ENCODE results near the gene VARS2.

DNA sequence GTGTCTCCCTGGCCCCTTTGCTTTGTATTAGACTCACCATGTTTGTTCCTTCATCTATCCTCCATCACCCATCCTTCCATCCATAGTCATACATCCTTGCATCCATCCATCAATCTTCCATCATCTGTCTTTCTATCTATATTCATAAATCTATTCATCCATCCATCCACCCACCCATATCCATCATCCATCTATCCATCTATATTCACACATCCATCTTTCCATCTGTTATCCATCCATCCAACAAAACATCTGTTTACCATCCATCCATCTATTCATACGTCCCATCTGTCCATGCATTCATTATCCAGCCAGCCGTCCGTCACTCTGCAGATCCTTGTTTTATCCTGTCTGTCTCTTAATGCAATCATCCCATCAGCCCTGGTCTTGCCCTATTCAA is 19.1 kb upstream of the VARS2 start:
- TF ChIP-seq, protein P1, sequence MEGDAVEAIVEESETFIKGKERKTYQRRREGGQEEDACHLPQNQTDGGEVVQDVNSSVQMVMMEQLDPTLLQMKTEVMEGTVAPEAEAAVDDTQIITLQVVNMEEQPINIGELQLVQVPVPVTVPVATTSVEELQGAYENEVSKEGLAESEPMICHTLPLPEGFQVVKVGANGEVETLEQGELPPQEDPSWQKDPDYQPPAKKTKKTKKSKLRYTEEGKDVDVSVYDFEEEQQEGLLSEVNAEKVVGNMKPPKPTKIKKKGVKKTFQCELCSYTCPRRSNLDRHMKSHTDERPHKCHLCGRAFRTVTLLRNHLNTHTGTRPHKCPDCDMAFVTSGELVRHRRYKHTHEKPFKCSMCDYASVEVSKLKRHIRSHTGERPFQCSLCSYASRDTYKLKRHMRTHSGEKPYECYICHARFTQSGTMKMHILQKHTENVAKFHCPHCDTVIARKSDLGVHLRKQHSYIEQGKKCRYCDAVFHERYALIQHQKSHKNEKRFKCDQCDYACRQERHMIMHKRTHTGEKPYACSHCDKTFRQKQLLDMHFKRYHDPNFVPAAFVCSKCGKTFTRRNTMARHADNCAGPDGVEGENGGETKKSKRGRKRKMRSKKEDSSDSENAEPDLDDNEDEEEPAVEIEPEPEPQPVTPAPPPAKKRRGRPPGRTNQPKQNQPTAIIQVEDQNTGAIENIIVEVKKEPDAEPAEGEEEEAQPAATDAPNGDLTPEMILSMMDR (IDR thresholded peaks at IDR 0.05 in 8 of 11, conservative IDR thresholded peaks at IDR 0.05 in 3 of 11), result no peak
- TF ChIP-seq POLR2AphosphoS5 (IDR thresholded peaks at IDR 0.05), result no peak
